NCI-H2171 (cell line): ENCODE results near the gene U2SURP.

ENCODE experiments used
- DNase-seq: peaks from one replicate; lab custom pipeline; 2025; lab: John Stamatoyannopoulos, UW

U2SURP gene

GRCh38 chr3:143101792-143102381 is 100.5 kb downstream of the U2SURP start:
- DNase-seq = no peak

- DNase-seq = no peak
Measured at GRCh38 chr3:143103652-143104051, 102.3 kb downstream of the U2SURP start.

GRCh38 chr3:143105170-143105569 is 103.8 kb downstream of the U2SURP start:
- no peak for DNase-seq

- no peak for DNase-seq
Measured at GRCh38 chr3:143109861-143110260, 108.5 kb downstream of the U2SURP start.
